Left cardiac atrium (tissue), 4 donors: ENCODE data around the gene ZNF423. TPM values are rescaled to one million over a fixed set of nuclear protein-coding genes. Genes with fewer than 3 reads are reported as not detected.

Source experiments
- ATAC-seq, 2 donors: fragments of 200-7000 bp; cut with Tn5 transposase; one replicate each; pipeline ENCODE4 v1.9.1; 2020; ENCODE audit warnings: mild to moderate bottlenecking in 2 of 2, moderate library complexity in 2 of 2
- DNase-seq: peaks from one replicate; pipeline ENCODE4 v3.0.0-alpha.2; 2020
- intact Hi-C, 2 donors: fragments of 100-400 bp; cut with DNase I; formaldehyde crosslinking; loops; one replicate each; pipeline versions ENCODE4 v1.14.1 to v1.15.1; 2022 to 2023
- total RNA-seq, 2 donors: library from RNA; stranded (reverse); fragmentation: NEBNext Ultra II Directional; extraction: Animal tissue kit (Norgen Biotek cat#: 25700); gene quantifications; one replicate each; pipeline ENCODE4 v1.2.1, GENCODE V29; 2021
- donor health status: DM: no; HTN: yes; CAD: no.
- donor health status: DM: no; HTN: yes; CAD: no; lungs with severe emphysema.
- donor health status: DM: yes; HTN: yes; CAD: no.
- donor health status: Dilated cardiomyopathy.

The ZNF423 gene
- total RNA-seq, 2 donors from 2014 or later: 11.1 to 13.8 TPM

DNA sequence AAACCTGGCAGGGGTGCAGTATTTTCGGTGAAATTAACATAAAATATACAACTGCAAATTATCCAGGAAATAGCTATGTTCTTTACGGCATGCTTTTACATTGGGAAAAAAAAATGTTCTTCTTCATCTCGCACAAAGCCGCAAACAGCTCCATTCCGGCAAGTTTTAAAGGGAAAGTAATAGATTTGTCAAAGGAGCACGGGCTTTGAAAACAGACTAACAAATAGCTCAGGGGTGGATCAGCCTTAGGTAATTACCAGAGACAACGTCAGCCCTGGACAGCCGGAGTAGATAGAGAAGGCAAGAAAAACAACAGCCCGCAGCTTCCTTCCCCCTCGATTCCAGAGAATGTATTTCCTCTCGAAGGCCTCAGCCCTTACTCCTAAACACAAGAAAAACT lies 259.8 kb downstream of the ZNF423 start:
- ATAC-seq: peak in 1 of 2 donors; percentile 72
- no peak for DNase-seq
- intact Hi-C loops: loop anchor here (5.0 to 10.0 kb wide), 2 partner anchors 104 to 111 kb away; no protein-coding TSS in a partner anchor

DNA sequence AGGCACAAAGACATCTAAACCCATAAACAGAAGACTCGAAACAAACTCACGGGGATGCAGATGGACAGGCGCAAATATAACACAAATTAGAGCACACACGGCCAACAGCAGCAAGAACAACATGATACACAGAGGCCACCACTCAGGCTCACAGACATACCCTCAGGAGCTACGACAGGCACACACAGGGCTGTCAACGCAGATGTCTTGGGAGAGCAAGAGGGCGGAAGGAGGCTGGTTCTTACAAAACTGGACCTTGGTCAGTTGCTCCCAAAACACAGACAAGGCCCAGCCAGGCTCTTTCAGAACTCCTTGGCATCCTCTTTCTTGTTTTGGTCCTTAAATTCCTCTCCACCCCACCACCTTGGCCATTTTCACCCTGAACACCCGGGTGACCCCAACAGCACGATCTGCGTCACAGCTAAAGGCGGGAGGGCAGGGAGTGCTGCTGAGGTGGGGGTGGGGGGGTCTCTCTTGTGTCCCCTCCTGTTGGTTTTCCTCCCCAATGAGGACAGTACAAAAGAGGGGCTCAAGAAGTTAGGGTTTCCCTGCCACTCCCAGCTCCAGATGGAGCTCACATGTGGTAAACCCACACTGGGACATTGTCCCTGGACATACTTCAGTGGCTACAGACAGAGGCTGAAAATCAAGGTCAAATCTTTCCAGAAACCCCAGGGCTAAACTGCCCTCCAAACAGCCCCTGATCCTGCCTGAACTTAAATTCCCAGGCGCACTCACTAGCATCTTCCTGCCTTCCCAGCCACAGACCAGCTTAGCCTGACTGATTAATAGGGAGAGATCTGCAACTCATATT lies 261.0 kb downstream of the ZNF423 start:
- no peak for ATAC-seq
- intact Hi-C loops: loop anchor here (5.0 to 10.0 kb wide), 3 partner anchors 103 to 183 kb away; no protein-coding TSS in a partner anchor
- DNase-seq: no peak

DNA sequence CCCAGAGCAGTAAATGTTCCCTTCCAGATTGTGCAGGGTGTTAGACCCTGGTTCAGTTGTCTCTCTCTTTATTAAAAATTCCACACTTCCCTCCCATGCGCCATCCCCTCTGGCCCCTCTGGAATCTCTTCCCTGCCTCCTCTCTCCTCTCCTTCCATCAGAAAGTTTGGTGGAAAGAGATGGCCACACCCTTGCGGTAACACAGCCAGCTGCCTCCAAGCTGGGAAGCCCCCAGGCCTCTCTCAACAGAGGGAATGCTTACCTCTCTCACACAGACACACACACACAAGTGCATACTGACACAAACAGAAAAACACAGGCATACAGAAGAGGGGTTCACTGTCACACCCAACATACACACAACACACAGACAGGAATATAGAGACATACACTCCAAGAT lies 261.8 kb downstream of the ZNF423 start:
- DNase-seq (no peak), ATAC-seq (no peak)
- intact Hi-C loops: loop anchor here in 1 of 2 donors (5.0 to 10.0 kb wide), 2 partner anchors 109 to 182 kb away; no protein-coding TSS in a partner anchor

DNA sequence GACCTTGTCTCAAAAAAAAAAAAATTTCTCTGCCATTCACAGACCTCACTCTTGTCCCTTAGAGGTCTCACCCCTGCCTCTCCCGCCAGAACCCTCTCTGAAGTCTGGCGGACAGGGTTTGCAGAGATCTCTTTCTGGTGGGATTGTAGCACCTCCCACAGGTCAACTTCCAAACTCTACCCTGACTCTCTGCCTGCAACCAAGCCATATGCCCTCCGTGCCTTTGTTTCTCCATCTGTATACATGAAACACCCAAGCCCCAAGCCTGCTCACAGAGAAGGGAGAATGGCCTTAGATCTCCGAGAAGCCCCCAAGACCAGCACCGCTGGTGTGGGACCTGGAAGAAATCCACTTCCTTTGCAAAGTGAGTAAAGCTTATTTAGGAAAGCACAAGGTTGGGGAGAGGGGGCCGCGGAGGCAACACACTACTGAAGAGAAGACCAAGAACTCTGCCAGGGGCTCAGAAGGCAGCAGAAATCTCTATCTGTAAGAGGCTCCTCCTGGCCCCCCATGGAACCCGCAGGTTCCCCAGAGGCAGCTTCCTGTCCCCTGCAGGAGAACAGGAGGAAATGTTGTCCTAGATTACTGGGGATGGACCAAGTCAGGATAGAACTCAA lies 262.4 kb downstream of the ZNF423 start:
- DNase-seq (no peak), ATAC-seq (no peak)
- intact Hi-C loops: loop anchor here (2.0 to 10.0 kb wide), 3 partner anchors 109 to 185 kb away; no protein-coding TSS in a partner anchor

DNA sequence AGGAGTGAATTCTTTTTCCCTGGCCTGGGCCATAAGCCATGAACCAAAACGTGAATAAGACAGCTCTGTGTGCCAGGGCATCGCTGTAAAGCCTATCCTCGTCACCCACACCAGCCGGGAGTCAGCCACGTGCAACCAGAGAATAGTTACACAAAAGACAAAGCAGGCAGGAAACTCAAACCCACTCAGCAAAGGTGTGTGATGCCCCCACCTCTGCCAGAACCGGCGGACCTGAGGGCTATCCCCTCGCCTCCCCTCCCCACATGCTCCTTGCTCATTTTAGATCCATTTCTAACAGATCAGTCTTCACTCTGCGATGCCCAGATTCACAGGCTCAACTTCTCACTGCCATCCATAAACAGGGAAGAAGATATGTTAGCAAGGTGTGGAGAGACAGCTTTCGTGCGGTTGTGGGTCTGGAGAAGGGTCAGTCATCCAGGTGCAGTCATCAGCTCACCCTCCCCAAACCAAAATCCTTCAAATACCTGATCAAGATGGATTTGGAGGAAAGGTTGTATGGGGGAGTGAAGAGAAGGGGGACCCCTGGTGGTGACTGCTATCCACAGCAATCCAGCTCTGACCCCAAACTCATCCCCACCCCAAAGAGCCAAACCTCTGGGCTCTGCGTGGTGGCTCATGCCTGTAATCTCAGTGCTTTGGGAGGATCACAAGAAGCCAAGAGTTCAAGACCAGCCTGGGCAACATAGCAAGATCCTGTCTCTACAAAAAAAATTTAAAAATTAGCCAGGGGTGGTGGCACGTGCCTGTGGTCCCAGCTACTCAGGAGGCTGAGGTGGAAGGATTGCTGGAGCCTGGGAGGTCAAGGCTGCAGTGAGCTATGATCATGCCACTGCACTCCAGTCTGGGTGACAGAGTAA lies 263.1 kb downstream of the ZNF423 start:
- ATAC-seq: peak in 1 of 2 donors; percentile 51
- no peak for DNase-seq
- intact Hi-C loops: loop anchor here (2.0 to 10.0 kb wide), 3 partner anchors 108 to 184 kb away; no protein-coding TSS in a partner anchor

DNA sequence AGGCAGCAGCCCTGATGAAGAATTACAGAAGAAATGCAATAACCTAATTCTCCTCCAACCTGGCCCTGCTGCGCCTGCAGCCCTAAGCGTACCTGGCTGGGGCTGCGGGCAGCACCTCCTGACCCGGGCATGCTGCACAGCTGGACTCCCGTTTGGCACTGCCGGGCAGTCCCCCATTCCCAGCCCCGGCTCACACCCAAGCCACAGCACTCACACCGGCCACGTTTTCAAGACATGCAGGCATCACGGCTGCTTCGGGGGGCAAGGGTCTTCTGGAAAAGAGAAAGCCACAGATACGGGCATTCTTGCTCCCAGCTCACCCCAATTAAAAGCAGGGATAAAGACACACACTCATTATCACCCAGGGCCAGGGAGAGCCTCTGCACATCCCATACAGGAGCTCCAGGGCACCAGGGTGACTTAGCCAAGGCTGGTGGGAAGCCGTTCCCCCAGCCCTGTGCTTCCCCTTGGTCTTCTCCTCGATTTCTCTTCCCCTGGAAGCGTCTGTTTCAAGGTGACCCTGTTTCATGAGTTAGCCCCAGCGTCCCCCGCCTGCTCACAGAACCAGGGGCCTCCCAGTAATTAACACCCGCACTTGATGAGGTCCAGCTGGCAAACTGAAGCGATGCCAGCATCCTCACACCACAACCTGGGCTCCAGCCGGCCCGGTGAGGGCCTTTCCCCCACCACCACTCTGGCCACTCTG lies 265.6 kb downstream of the ZNF423 start:
- intact Hi-C loops: loop anchor here in 1 of 2 donors (5.0 to 10.0 kb wide), 2 partner anchors 106 to 178 kb away; no protein-coding TSS in a partner anchor
- DNase-seq (no peak), ATAC-seq (no peak)

DNA sequence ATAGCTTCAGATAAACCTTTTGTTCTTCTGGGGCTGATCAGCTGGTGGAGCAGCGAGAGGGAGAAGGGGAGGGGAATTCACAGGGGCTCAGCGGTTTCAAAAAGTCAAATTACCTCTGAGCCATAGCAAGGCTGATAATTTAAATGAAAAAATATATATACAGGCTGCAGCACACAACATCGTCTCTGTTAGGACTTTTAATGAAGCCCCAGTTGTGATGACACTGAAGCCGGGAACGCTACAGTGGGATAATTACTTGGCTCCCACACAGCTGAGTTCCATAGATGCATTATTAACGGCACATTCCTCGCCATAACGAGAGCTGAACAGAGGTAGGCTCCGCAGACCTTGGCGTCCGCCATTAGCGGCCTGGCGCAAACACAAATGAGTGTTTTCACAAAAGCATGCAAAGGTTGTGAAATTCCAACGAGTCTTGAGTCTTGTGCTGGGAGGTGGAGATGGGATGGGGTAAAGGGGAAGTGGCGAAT lies 266.3 kb downstream of the ZNF423 start:
- DNase-seq (no peak), ATAC-seq (no peak)
- intact Hi-C loops: loop anchor here in 1 of 2 donors (5.0 to 10.0 kb wide), 2 partner anchors 105 to 177 kb away; no protein-coding TSS in a partner anchor

DNA sequence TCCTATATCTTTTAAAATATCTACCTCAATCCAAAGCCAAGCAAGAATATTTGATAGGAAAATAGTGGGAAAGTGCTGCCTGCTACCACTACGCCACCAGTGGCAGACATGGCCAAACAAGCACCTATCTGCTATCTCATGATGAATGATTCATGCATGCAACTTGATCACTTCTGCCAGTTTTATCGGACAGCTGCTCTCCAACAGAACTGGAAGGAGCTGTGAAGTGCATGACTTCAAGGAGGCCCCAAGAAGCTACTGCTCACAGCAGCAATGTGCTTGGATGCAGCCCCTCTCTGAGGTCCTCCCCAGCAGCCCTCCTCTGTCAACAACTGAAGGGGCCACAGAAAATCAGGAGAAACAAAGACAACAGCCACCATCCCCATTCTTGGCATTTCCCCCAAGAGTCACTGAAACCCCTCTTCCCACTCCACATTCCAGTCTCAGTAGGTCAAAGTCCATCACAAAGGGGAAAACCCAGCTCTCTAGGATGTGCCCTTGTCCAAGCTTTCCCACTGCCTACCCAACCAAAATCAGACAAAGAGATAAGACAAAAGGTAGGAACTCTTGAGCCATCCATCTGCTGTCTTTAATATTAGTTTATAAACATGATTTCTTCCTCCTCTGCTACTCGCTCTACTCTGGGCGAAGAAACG lies 267.1 kb downstream of the ZNF423 start:
- no peak for ATAC-seq
- intact Hi-C loops: no loop called here

DNA sequence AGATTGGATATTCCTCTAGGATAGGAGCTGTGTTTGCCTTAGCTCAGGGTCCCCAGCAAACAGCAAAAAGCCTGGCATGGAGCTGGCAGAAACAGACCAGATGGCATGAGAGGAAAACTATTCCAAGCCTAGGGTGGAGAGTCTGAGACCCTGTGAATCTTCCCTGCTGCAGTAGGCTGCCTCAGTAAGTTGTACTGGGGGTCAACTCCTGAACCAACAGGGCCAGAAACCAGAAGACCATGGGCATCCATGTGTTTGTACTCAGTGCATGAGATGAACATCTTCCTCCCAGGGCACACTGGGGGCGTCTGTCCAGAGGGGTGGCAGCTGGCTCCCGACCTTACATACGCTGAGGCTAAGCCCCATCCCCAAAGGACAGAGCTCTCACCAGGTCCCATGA lies 267.9 kb downstream of the ZNF423 start:
- no peak for DNase-seq
- intact Hi-C loops: no loop called here
- no peak for ATAC-seq

More for the DNA sequence above, 267.1 kb downstream of the ZNF423 start:
- no peak for DNase-seq

DNA sequence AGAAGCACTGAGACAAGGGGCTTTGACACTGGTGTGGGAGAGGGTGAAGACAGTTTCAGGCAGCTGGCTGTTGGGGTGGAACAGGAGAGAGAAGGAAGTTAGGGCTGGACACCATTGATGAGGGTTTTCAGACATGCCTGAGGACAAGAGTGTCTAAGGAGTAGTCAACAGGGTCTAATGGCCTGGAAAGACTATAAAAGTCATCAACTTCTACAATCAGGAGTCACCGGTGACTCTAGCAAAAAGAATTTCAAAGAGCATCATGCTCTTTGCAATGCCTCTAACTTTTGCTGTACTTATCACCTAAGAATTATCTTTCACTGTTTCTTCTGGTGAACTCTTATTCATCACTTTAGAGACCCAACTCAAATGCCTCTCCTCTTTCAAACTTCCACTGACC lies 268.4 kb downstream of the ZNF423 start:
- no peak for DNase-seq
- intact Hi-C loops: no loop called here
- no peak for ATAC-seq

DNA sequence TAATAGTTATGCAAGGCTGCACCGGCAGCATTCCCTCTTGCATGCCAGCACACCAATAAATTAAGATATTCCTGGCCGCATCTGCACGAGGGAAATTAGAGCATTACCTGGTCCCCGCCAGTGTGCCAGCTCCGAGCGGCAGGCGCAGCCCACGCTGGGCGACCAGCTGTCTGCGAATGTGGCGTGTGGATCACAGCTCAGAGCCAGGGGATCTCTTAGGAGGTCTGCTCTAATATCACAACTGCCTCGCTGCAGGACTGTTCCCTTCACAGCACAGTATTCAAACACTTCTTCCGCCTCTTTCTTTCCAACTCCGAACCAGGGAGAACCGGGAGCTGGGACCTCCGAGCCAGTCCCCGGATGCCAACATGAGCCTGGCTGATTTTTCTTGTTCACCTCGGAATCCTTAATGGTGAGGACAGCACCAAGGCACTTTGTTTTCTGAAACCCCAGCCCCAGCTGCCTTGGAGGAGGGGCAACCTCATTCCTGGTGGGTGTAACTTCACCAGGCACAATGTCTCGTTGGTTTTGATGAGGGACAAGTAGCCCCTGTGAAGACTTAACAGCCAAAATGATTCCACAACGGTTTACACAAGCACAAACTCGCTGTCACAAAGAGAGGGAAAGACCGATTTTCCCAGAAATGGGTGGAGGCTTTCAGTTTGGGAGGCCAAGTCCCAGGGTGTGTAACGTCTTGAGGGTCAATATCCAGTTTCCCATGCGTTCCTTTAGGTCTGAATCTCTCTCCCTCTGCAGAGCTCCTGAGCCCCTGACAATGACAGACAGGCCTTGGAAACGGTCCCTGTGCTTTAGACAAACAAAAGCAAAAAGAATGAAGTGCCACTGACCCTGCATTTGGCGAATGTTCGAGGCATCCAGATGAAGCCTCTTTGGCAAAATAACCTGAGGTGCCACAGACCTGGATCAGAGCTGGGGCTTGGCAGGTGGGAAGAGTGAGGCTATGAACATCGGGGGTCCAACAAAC lies 269.2 kb downstream of the ZNF423 start:
- DNase-seq (no peak), ATAC-seq (no peak)
- intact Hi-C loops: no loop called here

DNA sequence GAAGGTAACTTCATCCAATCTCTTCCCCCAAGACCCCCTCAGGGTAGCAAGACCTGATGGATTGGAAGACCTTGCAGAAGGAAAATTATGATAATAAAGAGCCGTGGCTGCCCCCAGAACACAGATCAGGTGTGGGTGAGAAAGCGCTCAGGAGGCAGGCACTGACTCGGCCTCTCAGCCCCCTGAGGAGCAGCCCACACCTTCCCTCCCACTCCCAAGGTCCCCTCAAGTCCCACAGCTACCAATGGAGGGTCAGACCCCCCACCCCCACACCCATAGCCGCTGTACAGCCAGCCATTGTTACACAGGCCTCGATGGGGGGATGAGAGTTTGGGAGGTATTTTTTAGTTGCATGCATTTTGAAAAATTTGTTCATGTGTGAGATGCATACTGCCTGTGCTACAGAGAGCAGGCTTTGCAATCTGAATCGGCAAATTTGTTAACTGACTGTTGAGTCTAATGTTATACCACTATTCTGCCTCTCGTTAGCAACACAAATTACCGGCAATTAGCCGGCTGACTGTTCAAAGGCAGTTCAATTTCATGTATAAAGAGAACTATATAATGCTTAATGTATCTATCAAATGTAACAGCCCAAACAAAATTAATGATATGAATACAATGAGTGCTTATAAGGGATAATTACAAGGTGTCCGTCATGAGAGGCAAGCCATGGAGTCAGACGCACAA lies 270.6 kb downstream of the ZNF423 start:
- intact Hi-C loops: no loop called here
- ATAC-seq (no peak), DNase-seq (no peak)

DNA sequence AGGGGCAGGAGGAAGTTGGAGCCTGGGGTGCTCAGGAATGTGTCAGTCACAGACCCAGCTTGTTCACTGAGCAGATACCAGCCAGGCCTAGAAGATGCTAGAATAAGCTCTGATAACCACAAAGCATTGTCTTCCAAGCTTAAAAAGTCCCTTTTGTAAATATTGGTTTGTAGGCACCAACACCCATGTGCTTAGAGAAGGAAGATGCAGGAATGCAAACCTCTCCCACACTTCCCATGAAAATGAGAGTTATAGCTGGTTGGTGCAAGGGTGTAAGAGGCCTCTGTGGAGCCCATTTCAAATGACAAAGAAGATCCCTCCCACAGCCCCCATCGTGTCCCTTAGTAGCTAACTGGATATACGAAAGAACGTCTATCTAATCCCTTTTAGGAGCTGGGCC lies 272.0 kb downstream of the ZNF423 start:
- DNase-seq (no peak), ATAC-seq (no peak)
- intact Hi-C loops: no loop called here

DNA sequence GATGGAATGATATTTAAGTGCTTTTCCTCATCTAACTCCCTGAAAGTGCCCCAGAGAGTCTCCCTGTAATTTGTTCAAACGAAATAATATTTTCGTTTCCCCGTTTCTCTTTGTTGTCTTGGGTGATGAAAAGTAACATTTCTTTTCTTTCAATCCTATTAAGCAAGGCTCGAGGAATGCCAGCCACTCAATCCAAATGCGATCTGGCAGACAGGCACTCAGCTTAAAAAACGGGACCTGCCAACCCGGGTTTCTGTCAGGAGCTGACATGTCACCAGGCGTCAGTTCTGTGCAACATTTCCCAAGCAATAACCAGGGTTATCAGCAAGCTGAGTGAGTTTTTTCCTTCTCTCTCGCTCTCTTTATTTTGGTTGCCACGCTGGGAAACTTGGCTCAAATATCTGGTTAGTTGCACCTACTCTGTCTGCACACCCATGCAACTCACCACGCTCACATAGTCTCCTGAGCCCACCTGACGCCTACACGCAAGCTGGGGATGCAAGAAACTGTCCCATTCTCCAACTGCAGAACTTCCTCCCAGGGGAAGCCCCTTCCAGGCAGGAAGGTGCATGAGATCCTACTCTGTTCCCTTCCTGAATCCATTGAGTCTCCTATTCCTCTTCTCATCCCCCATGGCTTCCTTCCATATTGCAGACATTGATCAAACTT lies 274.1 kb downstream of the ZNF423 start:
- intact Hi-C loops: no loop called here
- DNase-seq (no peak), ATAC-seq (peak; percentile 47 to 79)

DNA sequence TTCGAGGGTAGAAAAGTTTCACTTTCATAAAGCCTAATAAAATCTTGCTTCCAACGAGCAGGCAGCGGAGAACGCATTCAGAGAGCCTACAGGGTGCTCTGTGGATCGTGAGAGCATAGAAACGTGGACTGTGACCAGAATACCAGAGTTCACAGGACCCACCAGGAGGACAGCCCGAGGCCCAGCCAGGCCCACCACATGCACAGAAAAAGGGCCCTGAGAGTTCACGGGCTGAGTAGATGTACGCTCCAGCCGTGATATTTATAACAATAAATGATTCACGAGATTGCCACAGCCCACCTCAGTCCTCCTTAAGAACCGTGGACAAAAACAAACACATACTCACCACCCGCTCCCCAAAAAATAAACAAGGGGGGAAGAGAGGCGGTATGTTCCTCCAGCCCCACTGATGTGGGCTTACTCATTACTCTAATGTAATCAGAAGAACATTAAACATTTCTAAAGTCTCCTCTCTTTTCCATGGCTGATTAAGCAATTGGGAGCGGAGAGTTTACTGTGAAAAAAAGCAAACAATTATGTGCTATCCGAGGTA lies 275.1 kb downstream of the ZNF423 start:
- ATAC-seq (no peak), DNase-seq (no peak)
- intact Hi-C loops: no loop called here
